ENCODE results near the gene SLAMF7.

DNA sequence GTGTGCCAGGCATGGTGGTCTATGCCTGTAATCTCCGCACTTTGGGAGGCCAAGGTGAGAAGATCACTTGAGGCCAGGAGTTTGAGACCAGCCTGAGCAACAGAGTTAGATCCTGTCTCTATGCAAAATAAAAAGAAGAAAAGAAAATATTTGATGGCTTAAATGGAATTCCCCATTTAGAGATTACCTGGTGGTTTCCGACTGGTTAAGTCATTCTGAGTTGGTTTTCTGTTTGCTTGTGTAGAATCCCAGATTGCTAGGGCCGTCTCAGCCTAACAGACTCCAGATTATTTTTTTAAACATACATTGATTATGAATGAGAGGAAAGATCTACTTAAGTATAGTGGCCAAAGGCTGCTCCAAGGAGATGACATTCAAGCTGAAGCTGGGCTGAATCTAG is 34.0 kb downstream of the SLAMF7 start:
- TF ChIP-seq, protein P1, sequence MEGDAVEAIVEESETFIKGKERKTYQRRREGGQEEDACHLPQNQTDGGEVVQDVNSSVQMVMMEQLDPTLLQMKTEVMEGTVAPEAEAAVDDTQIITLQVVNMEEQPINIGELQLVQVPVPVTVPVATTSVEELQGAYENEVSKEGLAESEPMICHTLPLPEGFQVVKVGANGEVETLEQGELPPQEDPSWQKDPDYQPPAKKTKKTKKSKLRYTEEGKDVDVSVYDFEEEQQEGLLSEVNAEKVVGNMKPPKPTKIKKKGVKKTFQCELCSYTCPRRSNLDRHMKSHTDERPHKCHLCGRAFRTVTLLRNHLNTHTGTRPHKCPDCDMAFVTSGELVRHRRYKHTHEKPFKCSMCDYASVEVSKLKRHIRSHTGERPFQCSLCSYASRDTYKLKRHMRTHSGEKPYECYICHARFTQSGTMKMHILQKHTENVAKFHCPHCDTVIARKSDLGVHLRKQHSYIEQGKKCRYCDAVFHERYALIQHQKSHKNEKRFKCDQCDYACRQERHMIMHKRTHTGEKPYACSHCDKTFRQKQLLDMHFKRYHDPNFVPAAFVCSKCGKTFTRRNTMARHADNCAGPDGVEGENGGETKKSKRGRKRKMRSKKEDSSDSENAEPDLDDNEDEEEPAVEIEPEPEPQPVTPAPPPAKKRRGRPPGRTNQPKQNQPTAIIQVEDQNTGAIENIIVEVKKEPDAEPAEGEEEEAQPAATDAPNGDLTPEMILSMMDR (conservative IDR thresholded peaks at IDR 0.05), result no peak
- no peak for TF ChIP-seq EZH2 (IDR thresholded peaks at IDR 0.05; ENCODE audit: low read depth)

Measured in PC-9 (cell line).